H1 (cell line): ENCODE data around the gene FGF14. TPM values are rescaled to one million over a fixed set of nuclear protein-coding genes. Genes with fewer than 3 reads are reported as not detected.

Experiments used
- CTCF ChIA-PET: fragments of 300-600 bp; sonication (Branson Sonifier 250); formaldehyde crosslinking; loops from one replicate; lab custom pipeline; 2021; ENCODE audit not compliant: partially characterized antibody; lab: Charles Lee
- POLR2A ChIA-PET: fragments of 300-600 bp; sonication (Branson Sonifier 250); formaldehyde crosslinking; loops from one replicate; lab custom pipeline; 2021; ENCODE audit warnings: inconsistent platforms; ENCODE audit not compliant: partially characterized antibody; lab: Charles Lee
- DNase-seq, 2 experiments: peaks; one replicate each; pipeline versions ENCODE4 v3.0.0 to v3.0.0-alpha.2; 2010 to 2022; ENCODE audit warnings: low spot score in 2 of 2, low read depth in 1 of 2, mixed read lengths in 1 of 2
- FAIRE-seq: peaks from 2 replicates; lab custom pipeline; 2011; peaks lifted over from hg19 to GRCh38; lab: Jason Lieb, UNC
- H2AFZ ChIP-seq: 2 replicates; pipeline ENCODE4 v1.8.1; 2012; ENCODE audit warnings: low read length, inconsistent platforms
- H2AK5ac ChIP-seq: 2 replicates; pipeline ENCODE4 v1.6.1; 2013; ENCODE audit warnings: low read depth, low read length
- H2BK120ac ChIP-seq: replicated peaks from 2 replicates; pipeline ENCODE3; 2013; ENCODE audit warnings: low read depth, low read length, inconsistent platforms
- H2BK12ac ChIP-seq: 2 replicates; pipeline ENCODE4 v1.6.1; 2013; ENCODE audit warnings: low read depth, low read length
- H2BK15ac ChIP-seq: 2 replicates; pipeline ENCODE4 v1.6.1; 2013; ENCODE audit warnings: low read length
- H2BK20ac ChIP-seq: 2 replicates; pipeline ENCODE4 v1.6.1; 2013; ENCODE audit warnings: low read length
- H2BK5ac ChIP-seq: 2 replicates; pipeline ENCODE4 v1.6.1; 2013; ENCODE audit warnings: low read depth, low read length
- H3K14ac ChIP-seq: 2 replicates; pipeline ENCODE4 v1.6.1; 2013; ENCODE audit warnings: inconsistent platforms; ENCODE audit not compliant: insufficient read length
- H3K18ac ChIP-seq: 2 replicates; pipeline ENCODE4 v1.6.1; 2013; ENCODE audit warnings: low read length; ENCODE audit errors: extremely low read depth
- H3K23ac ChIP-seq: 2 replicates; pipeline ENCODE4 v1.6.1; 2013; ENCODE audit warnings: inconsistent platforms; ENCODE audit not compliant: insufficient read length
- H3K23me2 ChIP-seq: 2 replicates; pipeline ENCODE4 v1.6.1; 2013; ENCODE audit warnings: low read depth, low read length
- H3K27ac ChIP-seq: 2 replicates; pipeline ENCODE4 v1.6.1; 2011; ENCODE audit warnings: low read depth, low read length, inconsistent platforms
- H3K27me3 ChIP-seq, 4 experiments: replicated peaks in 1 of 4; 1 replicate in 1 of 4; 2 replicates in 3 of 4; pipeline versions ENCODE4 v1.6.1 to v1.8.1; 2011 to 2013; ENCODE audit warnings: low read length in 3 of 4, mild to moderate bottlenecking in 3 of 4, inconsistent platforms in 2 of 4, mixed read lengths in 2 of 4, moderate library complexity in 1 of 4; ENCODE audit not compliant: control insufficient read depth in 3 of 4, insufficient read depth in 3 of 4; ENCODE audit errors: extremely low read depth in 1 of 4
- H3K36me3 ChIP-seq, 4 experiments: 2 replicates each; pipeline versions ENCODE4 v1.6.1 to v1.8.1; 2011 to 2013; ENCODE audit warnings: mild to moderate bottlenecking in 4 of 4, low read length in 3 of 4, moderate library complexity in 2 of 4, control low read depth in 1 of 4, inconsistent platforms in 1 of 4; ENCODE audit not compliant: insufficient read depth in 4 of 4, control insufficient read depth in 2 of 4
- H3K4ac ChIP-seq: replicated peaks from 2 replicates; pipeline ENCODE3; 2013; ENCODE audit warnings: low read length, low read depth, mixed read lengths, inconsistent platforms; ENCODE audit not compliant: insufficient read length
- H3K4me1 ChIP-seq, 4 experiments: replicated peaks in 1 of 4; 1 replicate in 1 of 4; 2 replicates in 3 of 4; pipeline versions ENCODE4 v1.6.1 to v1.8.1; 2011 to 2013; ENCODE audit warnings: low read length in 3 of 4, inconsistent platforms in 2 of 4, mixed read lengths in 1 of 4; ENCODE audit not compliant: insufficient read depth in 4 of 4, control insufficient read depth in 3 of 4
- H3K4me2 ChIP-seq, 2 experiments: 2 replicates each; pipeline versions ENCODE4 v1.6.1 to v1.8.1; 2011 to 2013; ENCODE audit warnings: low read depth in 2 of 2, low read length in 2 of 2, control low read depth in 1 of 2, inconsistent platforms in 1 of 2, mild to moderate bottlenecking in 1 of 2; ENCODE audit not compliant: insufficient read depth in 1 of 2
- H3K4me3 ChIP-seq, 4 experiments: fragments of 200-600, 300-600 bp in 1 of 4; sonication (generic), shearing (Covaris generic), sonication (Bioruptor Twin) in 1 of 4; 2 replicates each; pipeline versions ENCODE4 v1.5.1 to v1.8.1; 2011 to 2016; ENCODE audit warnings: low read length in 4 of 4, low read depth in 3 of 4, control low read depth in 2 of 4, inconsistent platforms in 2 of 4, mild to moderate bottlenecking in 2 of 4, mixed read lengths in 1 of 4, moderate library complexity in 1 of 4; ENCODE audit not compliant: insufficient read depth in 2 of 4; ENCODE audit errors: extremely low read depth in 1 of 4
- H3K56ac ChIP-seq: replicated peaks from 2 replicates; pipeline ENCODE3; 2013; ENCODE audit warnings: low read depth, mild to moderate bottlenecking, mixed read lengths, low read length, inconsistent platforms; ENCODE audit not compliant: insufficient read length
- H3K79me1 ChIP-seq: 2 replicates; pipeline ENCODE4 v1.6.1; 2013; ENCODE audit warnings: low read depth, low read length, control low read depth
- H3K79me2 ChIP-seq, 2 experiments: 2 replicates each; pipeline versions ENCODE4 v1.6.1 to v1.8.1; 2012 to 2013; ENCODE audit warnings: low read length in 2 of 2, mild to moderate bottlenecking in 2 of 2, inconsistent platforms in 1 of 2; ENCODE audit not compliant: insufficient read depth in 2 of 2, control insufficient read depth in 1 of 2
- H3K9ac ChIP-seq, 4 experiments: replicated peaks in 1 of 4; 1 replicate in 1 of 4; 2 replicates in 3 of 4; pipeline versions ENCODE4 v1.6.1 to v1.8.1; 2011 to 2013; ENCODE audit warnings: low read depth in 3 of 4, low read length in 3 of 4, control low read depth in 2 of 4, mild to moderate bottlenecking in 2 of 4, moderate library complexity in 2 of 4, inconsistent platforms in 1 of 4; ENCODE audit errors: extremely low read depth in 1 of 4
- H3K9me3 ChIP-seq, 2 experiments: 2 replicates each; pipeline versions ENCODE4 v1.6.1 to v1.8.1; 2012 to 2013; ENCODE audit warnings: mild to moderate bottlenecking in 2 of 2, moderate library complexity in 2 of 2, control low read depth in 1 of 2, inconsistent platforms in 1 of 2, low read depth in 1 of 2, low read length in 1 of 2, mixed read lengths in 1 of 2; ENCODE audit not compliant: insufficient read depth in 2 of 2
- H4K20me1 ChIP-seq, 2 experiments: replicated peaks in 1 of 2; 2 replicates each; pipeline versions ENCODE3 to v1.8.1; 2011 to 2013; ENCODE audit warnings: inconsistent platforms in 2 of 2, low read length in 2 of 2, mild to moderate bottlenecking in 1 of 2; ENCODE audit not compliant: insufficient read depth in 2 of 2, control insufficient read depth in 1 of 2
- H4K5ac ChIP-seq: 2 replicates; pipeline ENCODE4 v1.6.1; 2013; ENCODE audit warnings: low read length, low read depth, mixed read lengths, inconsistent platforms; ENCODE audit not compliant: insufficient read length
- H4K8ac ChIP-seq: 2 replicates; pipeline ENCODE4 v1.8.0; 2013; ENCODE audit warnings: mild to moderate bottlenecking, moderate library complexity, low read length, inconsistent platforms; ENCODE audit not compliant: insufficient read depth; ENCODE audit errors: extremely low read depth
- H4K91ac ChIP-seq: replicated peaks from 2 replicates; pipeline ENCODE3; 2013; ENCODE audit warnings: low read length, mixed read lengths, inconsistent platforms; ENCODE audit not compliant: insufficient read length
- HDAC6 ChIP-seq: IDR thresholded peaks from one replicate; pipeline ENCODE4 v1.7.1; 2012; ENCODE audit warnings: low read depth, mild to moderate bottlenecking, inconsistent platforms, low read length, moderate library complexity
- WGBS, 2 experiments: shearing (Covaris generic) in 1 of 2; methylation state at CpG; one replicate each; pipeline versions ENCODE4 v1.1.6 to v1.1.7; 2013 to 2015; ENCODE audit warnings: low lambda C conversion rate in 2 of 2, mixed read lengths in 2 of 2, inconsistent platforms in 1 of 2, low coverage in 1 of 2, missing lambda C conversion rate in 1 of 2; ENCODE audit not compliant: insufficient replicate concordance in 2 of 2, insufficient coverage in 1 of 2, insufficient read length in 1 of 2; ENCODE audit errors: extremely low coverage in 1 of 2, missing lambda C conversion rate in 1 of 2; 5-methylcytosine and 5-hydroxymethylcytosine counted together
- polyA plus RNA-seq, 7 experiments: library from polyadenylated mRNA; depleted of rRNA in 3 of 7; stranded (reverse) in 5 of 7; unstranded in 2 of 7; fragments of >200 nt in 5 of 7; fragments of 200-250 nt in 2 of 7; gene quantifications; 1 replicate in 5 of 7; 2 replicates in 1 of 7; 4 replicates in 1 of 7; pipeline versions ENCODE4 v1.2.1 to v1.2.3, GENCODE V29; 2011 to 2013; ENCODE audit warnings: missing spikeins in 2 of 7, mixed read lengths in 2 of 7
- total RNA-seq: library from RNA; stranded (reverse); fragmentation: NEBNext Ultra II Directional; extraction: Animal tissue kit (Norgen Biotek cat#: 25700); gene quantifications from 2 replicates; pipeline ENCODE4 v1.2.1, GENCODE V29; 2021

The FGF14 gene
- total and polyA plus RNA-seq, 2 of the 8 experiments (the other 6 are each of a cell fraction or from before 2014, with no cell fraction given) = 0.05 to 0.58 TPM

GRCh38 chr13:102132777-102133295 is 269.0 kb downstream of the FGF14 start:
- Histone ChIP-seq H4K8ac (no peak overlapping the region), H3K9me3 (no peaks in the 10 kb centered on the region), H3K79me1 (no peaks in the 10 kb centered on the region), H3K27ac (no peak overlapping the region), H3K4me2 (no peak overlapping the region), H4K91ac (no peak overlapping the region), H3K23ac (no peak overlapping the region), H2BK5ac (no peak overlapping the region), H4K5ac (no peak overlapping the region), H3K56ac (no peak overlapping the region), H2AFZ (no peak overlapping the region), H3K18ac (no peak overlapping the region), H2AK5ac (no peak overlapping the region), H3K79me2 (no peaks in the 10 kb centered on the region), H3K23me2 (no peaks in the 10 kb centered on the region), H3K4me3 (no peak overlapping the region), H2BK12ac (no peak overlapping the region), H3K14ac (no peak overlapping the region), H3K4ac (no peak overlapping the region), H2BK15ac (no peak overlapping the region), H3K27me3 (no peaks in the 10 kb centered on the region), H2BK20ac (no peak overlapping the region), H3K9ac (no peak overlapping the region), H3K4me1 (no peaks in the 10 kb centered on the region), H3K36me3 (no peaks in the 10 kb centered on the region), H2BK120ac (no peak overlapping the region), H4K20me1 (no peaks in the 10 kb centered on the region)
- FAIRE-seq (no peak), DNase-seq (no peak)
- TF ChIP-seq HDAC6 = no peak
- ChIA-PET CTCF (interaction anchor here (1.1 to 1.5 kb wide), 3 partner anchors 8 to 44 kb away, joined by 3 to 4 read pairs (median 4); no protein-coding TSS in a partner anchor), POLR2A (no interaction called here)
- 82% methylated on average over 3 of the region's 3 CpGs; no CpG with 5 or more reads in 1 of the 2 experiments for WGBS, 2 experiments
